HG02870 (cell line): ENCODE results near the gene LYSMD1.

Experiments
- ATAC-seq: cut with Tn5 transposase; IDR thresholded peaks from one replicate; pipeline ENCODE4 v1.9.1; 2021; ENCODE audit warnings: mild to moderate bottlenecking, moderate library complexity; ENCODE audit not compliant: unreplicated experiment

The LYSMD1 gene

GRCh38 chr1:151143057-151143435 is 22.7 kb downstream of the LYSMD1 start:
- no peak for ATAC-seq

GRCh38 chr1:151142411-151143056 is 23.2 kb downstream of the LYSMD1 start:
- no peak for ATAC-seq

- no peak for ATAC-seq
These were observed 27.9 kb downstream of the LYSMD1 start for GRCh38 chr1:151137789-151138188.

GRCh38 chr1:151135433-151136385 is 30.0 kb downstream of the LYSMD1 start:
- no peak for ATAC-seq

- no peak for ATAC-seq
These were observed 30.7 kb downstream of the LYSMD1 start for GRCh38 chr1:151134991-151135390.

- no peak for ATAC-seq
These were observed 31.3 kb downstream of the LYSMD1 start for GRCh38 chr1:151134396-151134795.

GRCh38 chr1:151133018-151133806 is 32.5 kb downstream of the LYSMD1 start:
- ATAC-seq, result no peak

- no peak for ATAC-seq
These were observed 33.2 kb downstream of the LYSMD1 start for GRCh38 chr1:151132335-151133017.

- ATAC-seq, result no peak
These were observed 33.9 kb downstream of the LYSMD1 start for GRCh38 chr1:151131701-151132334.

- ATAC-seq, result no peak
These were observed 34.6 kb downstream of the LYSMD1 start for GRCh38 chr1:151130987-151131586.

GRCh38 chr1:151128800-151129199 is 36.9 kb downstream of the LYSMD1 start:
- ATAC-seq, result no peak

- ATAC-seq, result no peak
These were observed 40.8 kb downstream of the LYSMD1 start for GRCh38 chr1:151124763-151125403.

- no peak for ATAC-seq
These were observed 51.8 kb downstream of the LYSMD1 start for GRCh38 chr1:151113877-151114276.
